ENCODE measurements around the gene AKAP7. TPM values are rescaled to one million over a fixed set of nuclear protein-coding genes. Genes with fewer than 3 reads are reported as not detected.

AKAP7 gene
- total RNA-seq, 4 donors from 2014 or later = 2.2 to 5.7 (median 3.1) TPM

GRCh38 chr6:131116755-131117360 lies 18.4 kb upstream of the AKAP7 start:
- no peak for DNase-seq (ENCODE audit: low spot score in 2 of 2)
- 33 to 44% methylated on average over 4 of the region's 4 CpGs for WGBS, 2 donors
- TF ChIP-seq POLR2A (IDR thresholded peaks at IDR 0.05) = no peak
- TF ChIP-seq CTCF (IDR thresholded peaks at IDR 0.05) = no peak
- H3K4me3 ChIP-seq (ENCODE audit: low read depth, poor library complexity, severe bottlenecking) = no peak overlapping the region
- intact Hi-C loops (cut with DNase I; ENCODE audit: low total_unique reads) = loop anchor here (10.0 kb wide), 1 partner anchor 232 kb away; no protein-coding TSS in a partner anchor

- DNase-seq (ENCODE audit: low spot score in 2 of 2) = no peak
- H3K4me3 ChIP-seq (ENCODE audit: low read depth, poor library complexity, severe bottlenecking) = no peak overlapping the region
- intact Hi-C loops (cut with DNase I; ENCODE audit: low total_unique reads) = loop anchor here (10.0 kb wide), 1 partner anchor 233 kb away; no protein-coding TSS in a partner anchor
- 84 to 90% methylated on average over 3 of the region's 3 CpGs for WGBS, 2 donors
- no peak for TF ChIP-seq POLR2A (IDR thresholded peaks at IDR 0.05)
- no peak for TF ChIP-seq CTCF (IDR thresholded peaks at IDR 0.05)
Measured at GRCh38 chr6:131117878-131118277, 17.4 kb upstream of the AKAP7 start.

- TF ChIP-seq POLR2A (IDR thresholded peaks at IDR 0.05) = no peak
- no peak for TF ChIP-seq CTCF (IDR thresholded peaks at IDR 0.05)
- DNase-seq (ENCODE audit: low spot score in 2 of 2) = no peak
- intact Hi-C loops (cut with DNase I; ENCODE audit: low total_unique reads) = no loop called here
- no peak overlapping the region for H3K4me3 ChIP-seq (ENCODE audit: low read depth, poor library complexity, severe bottlenecking)
- 20 to 25% methylated on average over 3 of the region's 3 CpGs for WGBS, 2 donors
Measured at GRCh38 chr6:131122007-131122406, 13.3 kb upstream of the AKAP7 start.

- DNase-seq (ENCODE audit: low spot score in 2 of 2) = no peak
- WGBS, 2 donors = 29 to 33% methylated on average over 1 of the region's 1 CpG
- intact Hi-C loops (cut with DNase I; ENCODE audit: low total_unique reads) = no loop called here
- TF ChIP-seq POLR2A (IDR thresholded peaks at IDR 0.05) (no peak), CTCF (IDR thresholded peaks at IDR 0.05) (no peak)
- no peak overlapping the region for H3K4me3 ChIP-seq (ENCODE audit: low read depth, poor library complexity, severe bottlenecking)
Measured at GRCh38 chr6:131122516-131122915, 12.8 kb upstream of the AKAP7 start.

- intact Hi-C loops (cut with DNase I; ENCODE audit: low total_unique reads) = no loop called here
- TF ChIP-seq CTCF (IDR thresholded peaks at IDR 0.05) (no peak), POLR2A (IDR thresholded peaks at IDR 0.05) (no peak)
- 51% methylated on average over 3 of the region's 3 CpGs for WGBS, 2 donors
- no peak for DNase-seq (ENCODE audit: low spot score in 2 of 2)
- H3K4me3 ChIP-seq (ENCODE audit: low read depth, poor library complexity, severe bottlenecking) = no peak overlapping the region
Measured at GRCh38 chr6:131124336-131125071, 10.8 kb upstream of the AKAP7 start.

Data from lower leg skin (tissue), 4 donors.